Measurements from ENCODE around the gene OPCML.

OPCML gene

GRCh38 chr11:133386852-133387251 lies 145.4 kb downstream of the OPCML start:
- Histone ChIP-seq H3F3A (ENCODE audit: insufficient read depth, low read length) (no peaks in the 10 kb centered on the region), H3K27ac (ENCODE audit: low read depth, low read length, poor library complexity, severe bottlenecking) (no peak overlapping the region), H3K27me3 (ENCODE audit: insufficient read depth, low read length) (no peaks in the 10 kb centered on the region), H2AFZ (ENCODE audit: low read length) (no peak overlapping the region), H3K4me3 (ENCODE audit: low read depth, low read length, poor library complexity, severe bottlenecking) (no peak overlapping the region), H3K36me3 (ENCODE audit: insufficient read depth, low read length) (no peaks in the 10 kb centered on the region), H3K4me1 (ENCODE audit: insufficient read depth, low read length, severe bottlenecking) (no peaks in the 10 kb centered on the region), H3K9ac (ENCODE audit: low read length) (no peak overlapping the region), H3K4me2 (ENCODE audit: low read length) (no peak overlapping the region), H3K9me3 (ENCODE audit: low read length) (no peaks in the 10 kb centered on the region), H4K20me1 (ENCODE audit: insufficient read depth, low read length) (no peaks in the 10 kb centered on the region), H3K79me2 (ENCODE audit: insufficient read depth, low read length) (no peaks in the 10 kb centered on the region), H3K9me2 (ENCODE audit: low read depth, low read length) (no peaks in the 10 kb centered on the region)
- TF ChIP-seq EZH2 (IDR thresholded peaks at IDR 0.05; ENCODE audit: borderline replicate concordance, low read length) (no peak), CTCF (IDR thresholded peaks at IDR 0.05; ENCODE audit: low read length) (no peak)

- Histone ChIP-seq H3K27me3 (ENCODE audit: insufficient read depth, low read length) (no peaks in the 10 kb centered on the region), H3K4me1 (ENCODE audit: insufficient read depth, low read length, severe bottlenecking) (no peaks in the 10 kb centered on the region), H3K4me3 (ENCODE audit: low read depth, low read length, poor library complexity, severe bottlenecking) (no peak overlapping the region), H3K4me2 (ENCODE audit: low read length) (no peak overlapping the region), H3K36me3 (ENCODE audit: insufficient read depth, low read length) (no peaks in the 10 kb centered on the region), H2AFZ (ENCODE audit: low read length) (no peak overlapping the region), H4K20me1 (ENCODE audit: insufficient read depth, low read length) (no peaks in the 10 kb centered on the region), H3K9ac (ENCODE audit: low read length) (no peak overlapping the region), H3K79me2 (ENCODE audit: insufficient read depth, low read length) (no peaks in the 10 kb centered on the region), H3K9me3 (ENCODE audit: low read length) (no peaks in the 10 kb centered on the region), H3K9me2 (ENCODE audit: low read depth, low read length) (no peaks in the 10 kb centered on the region), H3F3A (ENCODE audit: insufficient read depth, low read length) (no peaks in the 10 kb centered on the region), H3K27ac (ENCODE audit: low read depth, low read length, poor library complexity, severe bottlenecking) (no peak overlapping the region)
- TF ChIP-seq CTCF (IDR thresholded peaks at IDR 0.05; ENCODE audit: low read length) (no peak), EZH2 (IDR thresholded peaks at IDR 0.05; ENCODE audit: borderline replicate concordance, low read length) (no peak)
Measured at GRCh38 chr11:133386262-133386661, 146.0 kb downstream of the OPCML start.

GRCh38 chr11:133385781-133386180 lies 146.5 kb downstream of the OPCML start:
- Histone ChIP-seq H3K4me1 (ENCODE audit: insufficient read depth, low read length, severe bottlenecking) (no peaks in the 10 kb centered on the region), H3K27me3 (ENCODE audit: insufficient read depth, low read length) (no peaks in the 10 kb centered on the region), H3F3A (ENCODE audit: insufficient read depth, low read length) (no peaks in the 10 kb centered on the region), H3K4me3 (ENCODE audit: low read depth, low read length, poor library complexity, severe bottlenecking) (no peak overlapping the region), H4K20me1 (ENCODE audit: insufficient read depth, low read length) (no peaks in the 10 kb centered on the region), H3K9ac (ENCODE audit: low read length) (no peak overlapping the region), H3K27ac (ENCODE audit: low read depth, low read length, poor library complexity, severe bottlenecking) (no peak overlapping the region), H3K79me2 (ENCODE audit: insufficient read depth, low read length) (no peaks in the 10 kb centered on the region), H3K4me2 (ENCODE audit: low read length) (no peak overlapping the region), H2AFZ (ENCODE audit: low read length) (no peak overlapping the region), H3K36me3 (ENCODE audit: insufficient read depth, low read length) (no peaks in the 10 kb centered on the region), H3K9me3 (ENCODE audit: low read length) (no peaks in the 10 kb centered on the region), H3K9me2 (ENCODE audit: low read depth, low read length) (no peaks in the 10 kb centered on the region)
- TF ChIP-seq EZH2 (IDR thresholded peaks at IDR 0.05; ENCODE audit: borderline replicate concordance, low read length) = no peak
- TF ChIP-seq CTCF (IDR thresholded peaks at IDR 0.05; ENCODE audit: low read length) = no peak

All from OCI-LY1 (cell line).